Ovary (tissue), 9 donors: Measurements from ENCODE around the gene LRP8. TPM values are rescaled to one million over a fixed set of nuclear protein-coding genes. Genes with fewer than 3 reads are reported as not detected.
A peak's percentile ranks its signal among the peaks of the same experiment; 100 is the strongest.

Experiments
- DNase-seq, 5 donors: peaks; one replicate each; pipeline ENCODE4 v3.0.0-alpha.2; 2019 to 2020
- H3K27ac ChIP-seq, 2 donors: fragments of 200-600 bp; one replicate each; pipeline versions ENCODE4 v1.5.1 to v1.8.0; 2019 to 2022
- H3K27me3 ChIP-seq: fragments of 200-600 bp; one replicate; pipeline ENCODE4 v1.8.0; 2022
- H3K36me3 ChIP-seq: fragments of 200-600 bp; sonication (generic); one replicate; pipeline ENCODE4 v1.5.1; 2019
- H3K4me1 ChIP-seq: one replicate; pipeline ENCODE4 v1.8.1; 2013; ENCODE audit warnings: mild to moderate bottlenecking, moderate library complexity; ENCODE audit not compliant: insufficient read depth
- H3K4me3 ChIP-seq: fragments of 200-600 bp; sonication (generic); one replicate; pipeline ENCODE4 v1.5.1; 2017
- H3K9me3 ChIP-seq, 2 donors: fragments of 200-600 bp in 1 of 2; sonication (generic) in 1 of 2; one replicate each; pipeline versions ENCODE4 v1.5.1 to v1.8.1; 2013 to 2019; ENCODE audit warnings: mild to moderate bottlenecking in 1 of 2, moderate library complexity in 1 of 2
- CTCF ChIP-seq, 3 donors: fragments of 450-650 bp in 2 of 3; fragments of 200-600 bp in 1 of 3; IDR thresholded peaks; one replicate each; pipeline versions ENCODE4 v1.5.1 to v1.8.0; 2016 to 2022; ENCODE audit warnings: antibody characterized with exemption in 3 of 3, mild to moderate bottlenecking in 1 of 3
- EP300 ChIP-seq: sonication (generic); formaldehyde crosslinking; IDR thresholded peaks from one replicate; pipeline ENCODE4 v1.6.1; 2017; ENCODE audit warnings: antibody characterized with exemption
- POLR2A ChIP-seq: fragments of 450-650 bp; IDR thresholded peaks from one replicate; pipeline ENCODE4 v1.6.1; 2017; ENCODE audit warnings: antibody characterized with exemption, mild to moderate bottlenecking, moderate library complexity
- WGBS, 3 donors: extraction: QIAGEN DNeasy Blood & Tissue Kit in 1 of 3; methylation state at CpG; one replicate each; pipeline versions ENCODE4 v1.1.5 to v1.1.7; 2013 to 2017; 5-methylcytosine and 5-hydroxymethylcytosine counted together
- intact Hi-C, 4 donors: fragments of 100-400 bp; cut with DNase I; formaldehyde crosslinking; loops; one replicate each; pipeline versions ENCODE4 v1.11.0 to v1.15.1; 2022 to 2023
- polyA plus RNA-seq, 2 donors: library from polyadenylated mRNA; stranded (reverse); fragments of 200-250 nt in 1 of 2; fragments of 350-450 nt in 1 of 2; fragmentation: Illumina TruSeq in 1 of 2; extraction: RNeasy Lipid Tissue Mini Kit (QIAGEN cat#74804) in 1 of 2; gene quantifications; one replicate each; pipeline ENCODE4 v1.2.3, GENCODE V29; 2013 to 2014
- total RNA-seq, 7 donors: library from RNA; depleted of rRNA in 2 of 7; stranded (reverse); fragments of >200 nt in 2 of 7; fragmentation: NEBNext Ultra II Directional in 3 of 7; extraction: Animal tissue kit (Norgen Biotek cat#: 25700) in 3 of 7; gene quantifications; one replicate each; pipeline versions ENCODE4 v1.1.0 to v1.2.4, GENCODE V29; 2016 to 2023
- donor health status: DM: no; HTN: no; CAD: no; lungs with moderate emphysema.
- donor health status: DM: no; HTN: no; CAD: no.
- donor health status: Bipolar disorder and iron deficiency.
- donor health status: DM: yes; HTN: yes; CAD: no.
- donor health status: DM: no; HTN: no; CAD: no.
- donor health status: DM: yes; HTN: yes; CAD: no.

The LRP8 gene
- total and polyA plus RNA-seq, 9 donors = 1.2 to 10.6 (median 2.2) TPM

GRCh38 chr1:53196017-53196484 is 131.8 kb downstream of the LRP8 start:
- H3K36me3 ChIP-seq = no peaks in the 10 kb centered on the region
- TF ChIP-seq CTCF (IDR thresholded peaks at IDR 0.05) (no peak), EP300 (no peak), POLR2A (no peak)
- peaks cover 16% of the 10 kb centered on the region for H3K4me1 ChIP-seq
- intact Hi-C loops = no loop called here
- H3K27me3 ChIP-seq = no peaks in the 10 kb centered on the region
- peak overlapping the region; percentile 98 for H3K4me3 ChIP-seq
- H3K9me3 ChIP-seq = no peaks in the 10 kb centered on the region
- WGBS, 3 donors = 17 to 26% (median 25%) methylated on average over 9 of the region's 9 CpGs
- peak overlapping the region in 1 of 2 donors; percentile 89 for H3K27ac ChIP-seq
- DNase-seq = no peak

- Histone ChIP-seq H3K27ac (peak overlapping the region in 1 of 2 donors; percentile 18), H3K4me1 (peaks cover 16% of the 10 kb centered on the region), H3K27me3 (no peaks in the 10 kb centered on the region), H3K9me3 (no peaks in the 10 kb centered on the region), H3K4me3 (no peak overlapping the region), H3K36me3 (no peaks in the 10 kb centered on the region)
- peak in 2 of 5 donors; percentile 29 to 44 for DNase-seq
- 51 to 64% (median 63%) methylated on average over 11 of the region's 11 CpGs for WGBS, 3 donors
- intact Hi-C loops = no loop called here
- TF ChIP-seq CTCF (IDR thresholded peaks at IDR 0.05) (peak in 1 of 3 donors; percentile 10), EP300 (no peak), POLR2A (no peak)
Observed at GRCh38 chr1:53195246-53196016, 132.4 kb downstream of the LRP8 start.

Other genes starting within 250 kb of the LRP8 start
- gene SLC1A7, start 185.4 kb downstream of the LRP8 start, total RNA-seq = under 1 TPM in 1 of 7 donors, not detected in 6; 0.25 TPM
- under 1 TPM in 1 of 2 donors, not detected in 1; 0.28 TPM for gene SLC1A7, start 185.4 kb downstream of the LRP8 start, polyA plus RNA-seq
- gene CPT2, start 131.2 kb downstream of the LRP8 start, total RNA-seq = 10 to 100 TPM in 5 of 7 donors, 1 to 10 TPM in 2; 6.7 to 15.3 (median 12.1) TPM
- gene CPT2, start 131.2 kb downstream of the LRP8 start, polyA plus RNA-seq = 10 to 100 TPM; 12.0 to 32.1 TPM
- 10 to 100 TPM; 48.4 to 81.4 (median 67.3) TPM for gene CZIB, start 107.4 kb downstream of the LRP8 start, total RNA-seq
- gene CZIB, start 107.4 kb downstream of the LRP8 start, polyA plus RNA-seq = 100 to 1,000 TPM in 1 of 2 donors, 10 to 100 TPM in 1; 97.2 to 108 TPM
- gene MAGOH, start 89.6 kb downstream of the LRP8 start, total RNA-seq = 10 to 100 TPM; 25.4 to 43.3 (median 35.3) TPM
- gene MAGOH, start 89.6 kb downstream of the LRP8 start, polyA plus RNA-seq = 10 to 100 TPM; 71.9 to 73.2 TPM
- not detected for gene DMRTB1, start 131.3 kb upstream of the LRP8 start, total RNA-seq
- gene DMRTB1, start 131.3 kb upstream of the LRP8 start, polyA plus RNA-seq = under 1 TPM in 1 of 2 donors, not detected in 1; 0.06 TPM